GM19035 (cell line): ENCODE data around the gene GFOD1.
"Not testable (repeated sequence)": the region's sequence is repeated elsewhere in the genome, so short reads cannot be mapped to it uniquely, and the experiment has no call there.

Source experiments
- ATAC-seq: cut with Tn5 transposase; IDR thresholded peaks from one replicate; pipeline ENCODE4 v1.9.1; 2021; ENCODE audit not compliant: unreplicated experiment

The GFOD1 gene

DNA sequence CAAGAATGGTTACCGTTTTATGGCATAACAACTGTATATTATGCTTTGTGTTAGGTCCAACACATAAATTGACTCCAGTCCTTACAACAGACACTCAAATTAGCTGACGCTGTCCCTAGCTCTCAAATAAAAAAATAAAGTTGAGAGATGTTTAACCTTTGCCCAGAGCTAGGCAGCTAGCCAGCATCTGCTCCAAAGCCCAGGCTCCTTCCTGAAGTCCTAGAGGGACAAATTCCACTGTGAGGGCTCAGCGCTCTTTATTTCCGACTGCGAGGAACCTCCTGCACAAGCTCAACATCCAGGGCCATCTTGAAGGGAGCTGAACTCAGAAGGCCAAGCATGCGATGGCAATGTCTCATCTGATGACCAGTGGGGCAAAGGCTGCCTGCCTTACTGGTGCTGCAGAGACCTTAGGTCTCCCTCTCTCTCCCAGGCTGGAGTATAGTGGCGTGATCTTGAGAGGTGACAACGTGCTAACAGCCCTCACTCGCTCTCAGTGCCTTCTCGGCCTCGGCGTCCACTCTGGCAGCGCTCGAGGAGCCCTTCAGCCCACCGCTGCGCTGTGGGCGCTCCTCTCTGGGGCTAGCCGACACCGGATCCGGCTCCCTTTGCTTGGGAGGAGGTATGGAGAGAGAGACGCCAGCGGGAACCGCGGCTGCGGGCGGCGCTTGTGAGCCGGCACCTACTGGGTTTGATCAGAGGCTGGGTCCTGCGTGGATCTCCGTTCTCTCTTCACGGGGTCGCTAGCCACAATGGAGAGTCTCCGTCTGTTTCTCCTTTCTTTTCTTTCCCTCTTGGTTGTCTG is 24.7 kb upstream of the GFOD1 start:
- ATAC-seq, result no peak

GRCh38 chr6:13511141-13511571 is 23.8 kb upstream of the GFOD1 start:
- not testable (repeated sequence) for ATAC-seq

GRCh38 chr6:13510433-13510832 is 23.0 kb upstream of the GFOD1 start:
- not testable (repeated sequence) for ATAC-seq

DNA sequence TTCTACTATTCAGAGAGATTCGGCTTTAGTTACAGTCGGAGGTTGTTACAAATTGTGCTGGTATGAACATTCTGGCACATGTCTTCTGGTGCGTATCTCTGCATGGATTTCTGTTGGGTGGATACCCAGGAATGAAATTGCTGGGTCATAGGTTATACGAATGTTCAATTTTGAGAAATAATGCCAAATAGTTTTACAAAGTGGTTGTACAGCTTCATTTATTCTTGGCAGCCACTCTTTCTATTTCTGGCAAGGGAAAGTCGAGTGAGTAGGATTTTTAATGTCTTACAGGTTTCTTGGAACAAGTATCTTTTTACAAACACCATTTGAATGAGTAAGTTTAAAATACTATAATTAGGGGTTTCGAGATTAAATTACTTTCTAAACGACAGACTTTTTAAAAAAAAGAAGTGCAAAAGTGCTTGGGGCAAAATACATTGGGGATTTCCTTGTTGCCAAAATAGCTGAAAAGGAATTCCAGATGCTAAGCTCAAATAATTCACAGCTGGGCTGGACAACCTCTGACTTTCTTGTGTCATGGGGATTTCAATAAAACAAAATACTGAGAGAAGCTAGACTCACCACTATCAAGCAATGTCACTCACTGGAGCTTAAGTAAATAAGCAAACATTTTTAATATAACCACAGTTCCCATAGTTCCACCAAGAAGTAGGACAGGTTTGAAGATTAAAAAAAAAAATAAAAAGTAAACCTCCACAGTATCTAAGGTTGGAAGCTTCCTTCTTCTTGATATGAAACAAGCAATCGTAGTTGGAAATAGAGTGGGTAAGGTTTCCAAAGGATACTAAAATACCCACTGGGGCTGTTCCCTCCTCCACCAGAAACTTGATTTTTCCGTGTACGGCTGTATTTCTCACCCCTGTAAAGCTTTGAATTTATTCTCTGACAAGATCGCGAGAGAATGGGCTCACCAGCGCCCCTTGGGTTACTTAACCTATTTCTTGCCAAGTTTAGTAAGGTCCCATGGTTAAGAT is 21.6 kb upstream of the GFOD1 start:
- no peak for ATAC-seq

GRCh38 chr6:13507306-13507860 is 20.0 kb upstream of the GFOD1 start:
- no peak for ATAC-seq

- ATAC-seq, result no peak
Observed at GRCh38 chr6:13505345-13505734, 17.9 kb upstream of the GFOD1 start.

DNA sequence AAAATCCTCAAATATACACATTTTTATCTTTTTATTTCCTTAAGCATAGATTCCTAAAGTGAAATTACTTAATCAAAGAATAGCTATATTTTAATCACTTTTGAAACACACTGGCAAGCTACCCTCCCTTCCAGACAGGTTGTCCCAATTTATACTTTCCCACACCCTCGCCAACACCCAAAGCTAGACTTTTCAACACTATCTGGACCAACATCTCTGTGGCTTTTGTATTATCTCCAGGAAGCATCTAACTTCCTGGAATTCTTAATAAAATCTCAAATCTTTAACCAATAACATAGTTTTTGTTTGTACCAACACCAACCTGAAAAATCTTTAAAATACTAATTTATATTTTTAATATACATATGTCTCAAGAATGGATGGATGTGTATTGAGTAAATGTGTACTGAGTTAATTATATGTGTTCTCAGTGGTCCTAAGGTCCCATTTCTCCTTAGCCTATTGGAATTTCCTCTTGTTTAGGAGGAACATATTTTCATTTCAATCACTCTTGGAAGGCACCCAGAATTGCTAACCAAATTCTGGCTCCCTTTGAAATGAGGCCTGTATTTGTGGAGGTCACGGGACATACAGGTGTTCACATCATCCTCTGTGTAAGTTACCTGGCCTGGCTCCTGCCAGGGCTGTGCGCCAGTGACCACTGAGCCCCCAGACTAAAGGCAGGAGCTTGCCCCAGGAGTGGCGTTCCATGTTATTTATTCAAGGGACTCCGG is 17.4 kb upstream of the GFOD1 start:
- no peak for ATAC-seq

DNA sequence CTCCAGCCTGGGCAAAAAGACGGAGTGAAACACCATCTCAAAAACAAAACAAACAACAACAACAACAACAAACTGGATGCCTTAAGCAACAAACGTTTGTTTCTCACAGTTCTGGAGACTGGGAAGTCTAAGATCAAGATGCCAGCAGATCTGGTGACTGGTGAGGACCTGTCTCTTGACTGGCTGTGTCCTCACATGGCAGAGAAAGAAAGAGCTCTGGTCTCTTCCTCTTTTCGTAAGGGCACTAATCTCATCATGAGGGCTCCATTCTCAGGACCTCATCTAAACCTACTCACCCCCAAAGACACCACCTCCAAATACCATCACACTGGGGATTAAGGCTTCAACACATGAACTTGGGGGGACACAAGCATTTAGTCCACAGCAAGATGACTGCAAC is 13.5 kb upstream of the GFOD1 start:
- ATAC-seq, result no peak

DNA sequence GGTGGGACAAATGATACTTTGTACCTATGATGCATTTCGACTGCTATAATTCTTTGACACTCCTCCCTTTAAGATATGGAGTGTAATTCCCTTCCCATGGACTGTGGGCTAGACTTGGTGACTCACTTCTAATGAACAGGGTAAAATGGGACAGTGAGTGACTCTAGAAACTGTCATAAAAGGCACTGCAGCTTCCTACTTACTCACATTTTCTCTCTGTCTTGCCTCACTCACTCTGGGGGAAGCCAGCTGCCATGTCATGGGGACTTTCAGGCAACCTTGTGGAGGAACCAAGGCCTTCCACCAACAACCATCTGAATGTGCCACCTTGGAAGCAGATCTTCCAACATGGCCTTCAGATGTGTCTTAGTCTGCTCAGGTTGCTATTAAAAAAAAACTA is 12.9 kb upstream of the GFOD1 start:
- ATAC-seq, result no peak

DNA sequence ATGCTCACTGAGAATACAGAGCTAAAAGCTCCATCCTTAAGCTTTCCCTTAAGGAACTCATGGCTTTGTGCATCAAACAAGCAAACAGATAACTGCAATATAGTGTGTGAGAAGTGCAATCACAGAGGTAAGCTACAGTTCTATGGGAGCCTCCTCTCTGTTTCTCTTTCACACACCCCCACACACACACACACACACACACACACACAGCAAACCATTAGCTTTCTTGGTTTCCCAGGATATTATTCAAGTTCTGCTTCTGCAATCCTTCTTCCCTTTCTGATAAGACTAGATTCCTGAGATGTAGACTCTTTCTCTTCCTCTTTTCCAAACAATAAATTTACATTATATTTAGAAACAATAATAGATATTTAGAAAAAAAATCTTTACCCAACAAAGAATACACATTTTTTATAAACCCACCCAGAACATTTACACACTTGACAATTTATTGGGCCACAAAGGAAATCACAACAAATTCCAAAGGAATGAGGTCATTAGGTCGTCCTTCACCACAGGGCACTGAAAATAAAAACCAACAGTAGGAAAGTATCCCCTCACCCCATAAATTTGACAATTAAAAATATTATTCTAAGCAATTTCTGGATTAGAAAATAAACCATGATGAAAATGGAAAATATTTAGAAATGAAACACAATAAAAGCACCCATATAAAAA is 9.3 kb upstream of the GFOD1 start:
- ATAC-seq, result no peak

- no peak for ATAC-seq
Observed at GRCh38 chr6:13495818-13496217, 8.4 kb upstream of the GFOD1 start.

- no peak for ATAC-seq
Observed at GRCh38 chr6:13495112-13495776, 7.8 kb upstream of the GFOD1 start.

- no peak for ATAC-seq
Observed at GRCh38 chr6:13494137-13494536, 6.7 kb upstream of the GFOD1 start.

DNA sequence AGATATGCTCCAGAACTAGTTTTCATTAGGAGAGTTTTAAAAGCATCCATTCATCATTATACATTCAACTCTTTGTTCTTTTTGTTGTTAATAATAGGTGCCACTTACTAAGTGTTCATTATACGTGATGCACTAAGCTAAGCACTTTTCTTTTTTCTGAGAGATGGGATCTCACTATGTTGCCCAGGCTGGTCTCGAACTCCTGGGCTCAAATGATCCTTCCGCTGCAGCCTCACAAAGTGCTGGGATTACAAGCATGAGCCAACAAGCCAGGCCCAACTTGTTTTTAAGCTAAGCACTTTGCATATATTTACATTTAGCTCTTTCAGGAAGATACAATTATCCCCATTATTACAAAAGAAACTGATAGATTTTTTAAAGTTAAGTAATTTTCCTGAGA is 5.7 kb upstream of the GFOD1 start:
- no peak for ATAC-seq

DNA sequence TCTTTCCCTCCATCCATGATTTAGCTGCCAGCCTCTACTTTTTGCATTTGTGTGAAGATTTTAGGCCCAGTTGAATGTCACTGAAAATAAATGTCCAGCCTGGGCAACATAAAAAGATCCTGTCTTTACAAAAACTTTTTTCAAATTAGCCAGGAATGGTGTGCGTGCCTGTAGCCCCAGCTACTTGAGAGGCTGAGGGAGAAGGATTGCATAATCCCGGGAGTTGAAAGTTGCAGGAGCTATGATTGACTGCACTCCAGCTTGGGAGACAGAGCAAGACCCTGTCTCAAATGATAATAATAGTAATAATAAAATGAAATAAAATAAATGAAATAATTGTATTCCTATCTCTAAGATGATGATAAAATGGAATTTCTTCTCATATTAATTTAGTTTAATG is 5.0 kb upstream of the GFOD1 start:
- ATAC-seq, result no peak

DNA sequence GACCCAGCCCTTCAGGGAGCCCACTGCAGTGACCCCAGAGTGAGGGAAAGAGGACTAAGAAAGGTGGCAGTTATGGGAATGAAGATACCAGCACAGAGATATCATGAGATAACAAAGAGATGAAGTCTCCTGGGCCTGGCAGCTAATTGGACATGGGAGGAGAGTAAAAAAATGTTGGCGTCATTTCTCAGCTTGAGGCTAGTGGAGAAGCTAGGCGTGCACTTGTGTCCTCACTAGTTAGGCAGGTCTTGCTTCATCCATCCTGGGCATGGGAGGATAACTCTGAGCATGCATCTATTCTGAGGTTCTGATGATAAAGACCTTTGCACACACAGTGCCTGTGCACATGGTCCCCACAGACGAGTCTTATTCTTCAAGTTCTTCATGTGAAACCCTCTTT is 4.1 kb upstream of the GFOD1 start:
- ATAC-seq, result no peak

- no peak for ATAC-seq
Observed at GRCh38 chr6:13490402-13490801, 3.0 kb upstream of the GFOD1 start.

DNA sequence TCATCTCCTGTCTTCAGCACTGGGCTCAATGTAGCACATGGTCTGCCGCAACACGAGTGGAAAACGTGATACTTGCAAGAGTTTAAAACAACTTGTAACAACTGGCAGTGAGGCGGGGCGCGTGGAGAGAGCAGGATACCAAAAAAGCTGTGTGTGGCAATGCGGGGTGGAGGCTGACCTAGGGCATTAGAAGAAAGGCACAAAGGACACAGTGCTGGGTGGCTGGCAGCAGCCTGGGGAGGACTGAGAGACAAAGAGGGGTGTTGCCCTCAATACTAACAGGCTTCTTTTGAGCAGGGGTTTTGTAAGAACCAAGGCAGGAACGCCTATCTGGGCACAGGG is 1.5 kb upstream of the GFOD1 start:
- no peak for ATAC-seq

DNA sequence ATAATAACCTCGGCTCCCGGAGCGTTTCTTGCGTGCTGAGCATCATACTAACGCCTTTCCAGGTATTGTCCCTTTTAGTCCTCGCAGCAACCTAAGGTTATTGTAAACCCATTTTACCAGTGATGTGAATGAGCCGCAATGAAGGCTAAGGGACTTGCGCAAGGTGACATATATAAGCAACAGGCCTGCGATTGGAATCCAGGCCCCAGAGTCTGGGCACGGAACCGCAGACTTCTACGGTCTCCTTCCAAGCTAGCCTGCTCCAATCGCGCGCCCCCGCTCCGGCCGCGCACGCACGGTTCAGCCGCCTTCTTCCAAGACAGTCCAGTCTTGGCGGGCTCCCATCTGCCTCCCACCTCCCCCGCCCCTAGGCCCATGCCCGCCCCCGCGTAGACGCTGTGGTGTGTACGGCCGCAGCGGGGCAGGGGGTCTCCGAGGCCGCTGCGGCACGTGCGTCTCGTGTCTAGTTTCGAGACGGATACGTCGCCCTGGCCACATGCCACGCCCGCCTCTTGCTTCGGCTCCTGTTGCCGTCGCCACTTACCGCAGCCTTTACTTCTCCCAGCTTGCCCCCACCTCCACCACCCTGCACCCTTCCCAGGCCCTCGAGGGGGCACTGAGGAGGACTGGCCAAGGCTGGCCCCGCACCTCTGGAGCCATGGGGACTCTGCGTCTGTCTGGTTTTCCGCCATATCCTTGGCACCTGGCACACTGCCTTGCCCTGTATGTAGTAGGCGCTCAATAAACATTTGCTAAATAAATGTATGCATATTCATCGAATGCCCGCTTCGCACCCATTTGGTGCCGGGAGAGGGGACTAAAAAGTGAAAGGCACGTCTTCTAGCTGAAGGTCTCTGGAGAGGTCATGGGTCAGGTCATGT is 855 bp upstream of the GFOD1 start:
- ATAC-seq, result no peak
